Astrocyte of the spinal cord (primary cell): ENCODE data around the gene ZBTB20.
A peak's percentile ranks its signal among the peaks of the same experiment; 100 is the strongest.

ENCODE experiments used
- DNase-seq: peaks from one replicate; pipeline ENCODE4 v3.0.0; 2011; ENCODE audit warnings: low read depth, low spot score
- H3K4me3 ChIP-seq: 2 replicates; pipeline ENCODE4 v1.5.1; 2011; ENCODE audit warnings: low read depth, mild to moderate bottlenecking, low read length, moderate library complexity
- CTCF ChIP-seq: IDR thresholded peaks from 2 replicates; pipeline ENCODE4 v1.5.1; 2012; ENCODE audit warnings: low read depth, mild to moderate bottlenecking, low read length, inconsistent platforms
- in situ Hi-C: cut with HindIII; loops from 2 replicates; pipeline ENCODE4 v1.10.0; 2017; ENCODE audit warnings: low sequenced_read_pairs

Gene ZBTB20

GRCh38 chr3:114299941-114300624 lies 847.0 kb downstream of the ZBTB20 start:
- no peak for DNase-seq
- in situ Hi-C loops: no loop called here
- no peak overlapping the region for H3K4me3 ChIP-seq
- TF ChIP-seq CTCF: no peak

GRCh38 chr3:114299421-114299820 lies 847.7 kb downstream of the ZBTB20 start:
- no peak overlapping the region for H3K4me3 ChIP-seq
- peak; percentile 56 for TF ChIP-seq CTCF
- DNase-seq: no peak
- in situ Hi-C loops: no loop called here

- no peak for TF ChIP-seq CTCF
- DNase-seq: no peak
- in situ Hi-C loops: no loop called here
- H3K4me3 ChIP-seq: no peak overlapping the region
Measured at GRCh38 chr3:114295946-114296345, 851.1 kb downstream of the ZBTB20 start.

GRCh38 chr3:114294940-114295480 lies 852.1 kb downstream of the ZBTB20 start:
- no peak overlapping the region for H3K4me3 ChIP-seq
- TF ChIP-seq CTCF: no peak
- DNase-seq: no peak

GRCh38 chr3:114293838-114294535 lies 853.1 kb downstream of the ZBTB20 start, which contains the start of gene TIGIT:
TSS of gene TIGIT (plus strand) at chr3:114294028. CDS start at chr3:114294062, 34 bp downstream.
- H3K4me3 ChIP-seq: no peak within 1 kb of the TSS
- no peak for TF ChIP-seq CTCF
- in situ Hi-C loops: no loop called here

More at GRCh38 chr3:114294940-114295480, 852.1 kb downstream of the ZBTB20 start:
- in situ Hi-C loops: no loop called here

GRCh38 chr3:114290911-114291901 lies 855.9 kb downstream of the ZBTB20 start:
- TF ChIP-seq CTCF: peak; percentile 75
- in situ Hi-C loops: no loop called here
- DNase-seq: peak; percentile 33
- no peak overlapping the region for H3K4me3 ChIP-seq

More at GRCh38 chr3:114293838-114294535, 853.1 kb downstream of the ZBTB20 start, which contains the start of gene TIGIT:
- no peak for DNase-seq
